GM18907 (cell line): ENCODE results near the gene DZIP3.
A peak's percentile ranks its signal among the peaks of the same experiment; 100 is the strongest.

ENCODE experiments used
- ATAC-seq: cut with Tn5 transposase; IDR thresholded peaks from one replicate; pipeline ENCODE4 v1.9.1; 2021; ENCODE audit warnings: mild to moderate bottlenecking, moderate library complexity; ENCODE audit not compliant: unreplicated experiment

DZIP3 gene, protein sequence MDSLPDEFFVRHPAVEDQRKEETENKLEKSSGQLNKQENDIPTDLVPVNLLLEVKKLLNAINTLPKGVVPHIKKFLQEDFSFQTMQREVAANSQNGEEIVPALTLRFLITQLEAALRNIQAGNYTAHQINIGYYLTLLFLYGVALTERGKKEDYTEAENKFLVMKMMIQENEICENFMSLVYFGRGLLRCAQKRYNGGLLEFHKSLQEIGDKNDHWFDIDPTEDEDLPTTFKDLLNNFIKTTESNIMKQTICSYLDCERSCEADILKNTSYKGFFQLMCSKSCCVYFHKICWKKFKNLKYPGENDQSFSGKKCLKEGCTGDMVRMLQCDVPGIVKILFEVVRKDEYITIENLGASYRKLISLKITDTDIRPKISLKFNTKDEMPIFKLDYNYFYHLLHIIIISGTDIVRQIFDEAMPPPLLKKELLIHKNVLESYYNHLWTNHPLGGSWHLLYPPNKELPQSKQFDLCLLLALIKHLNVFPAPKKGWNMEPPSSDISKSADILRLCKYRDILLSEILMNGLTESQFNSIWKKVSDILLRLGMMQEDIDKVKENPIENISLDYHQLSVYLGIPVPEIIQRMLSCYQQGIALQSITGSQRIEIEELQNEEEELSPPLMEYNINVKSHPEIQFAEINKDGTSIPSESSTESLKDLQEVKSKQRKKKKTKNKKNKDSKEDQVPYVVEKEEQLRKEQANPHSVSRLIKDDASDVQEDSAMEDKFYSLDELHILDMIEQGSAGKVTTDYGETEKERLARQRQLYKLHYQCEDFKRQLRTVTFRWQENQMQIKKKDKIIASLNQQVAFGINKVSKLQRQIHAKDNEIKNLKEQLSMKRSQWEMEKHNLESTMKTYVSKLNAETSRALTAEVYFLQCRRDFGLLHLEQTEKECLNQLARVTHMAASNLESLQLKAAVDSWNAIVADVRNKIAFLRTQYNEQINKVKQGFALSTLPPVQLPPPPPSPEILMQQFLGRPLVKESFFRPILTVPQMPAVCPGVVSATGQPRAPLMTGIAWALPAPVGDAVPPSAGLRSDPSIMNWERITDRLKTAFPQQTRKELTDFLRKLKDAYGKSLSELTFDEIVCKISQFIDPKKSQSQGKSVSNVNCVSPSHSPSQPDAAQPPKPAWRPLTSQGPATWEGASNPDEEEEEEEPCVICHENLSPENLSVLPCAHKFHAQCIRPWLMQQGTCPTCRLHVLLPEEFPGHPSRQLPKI

DNA sequence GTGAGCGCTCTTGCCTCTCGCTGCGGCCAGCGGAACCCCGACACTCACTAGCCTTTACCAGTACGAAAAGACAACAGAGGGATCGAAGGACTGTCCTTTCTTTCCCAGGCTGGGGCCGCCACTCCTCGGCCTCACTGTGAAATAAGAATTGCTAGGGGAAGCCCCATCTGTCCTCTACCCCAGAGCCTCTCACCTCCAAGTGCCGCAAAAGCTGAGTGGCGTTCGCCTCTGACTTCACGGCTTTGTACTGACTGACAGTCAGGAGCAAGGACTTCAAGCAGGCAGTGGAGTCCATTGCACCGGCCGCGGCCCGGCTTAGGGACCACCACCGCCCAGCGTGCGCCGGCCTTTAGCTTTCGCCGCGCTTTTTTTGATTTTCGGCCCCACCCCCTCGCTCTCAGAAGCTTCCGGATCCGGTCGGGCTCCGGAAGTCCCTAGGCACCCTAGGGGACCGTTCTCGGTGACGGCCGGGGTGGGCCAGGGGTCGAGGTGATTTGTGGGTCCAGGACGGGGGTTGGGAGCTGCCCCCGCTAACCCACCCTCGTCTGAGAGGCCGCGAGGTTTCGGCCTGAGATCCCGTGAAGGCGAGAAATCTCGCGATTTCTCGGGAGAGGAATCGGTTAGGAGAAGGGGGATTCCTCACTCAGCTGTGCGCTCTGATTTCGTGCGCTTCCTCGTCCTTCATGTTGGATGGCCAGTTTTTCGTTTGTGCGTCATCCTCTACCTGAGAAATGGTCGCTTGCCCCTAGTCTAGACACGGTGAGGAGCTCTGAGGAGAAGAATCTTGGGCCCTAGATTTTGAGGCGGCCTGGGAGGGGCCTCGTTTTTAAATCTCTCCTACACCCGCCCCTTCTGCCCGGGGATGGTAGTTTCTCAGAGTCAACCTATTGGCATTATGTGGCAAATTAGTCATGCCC lies at the start of gene DZIP3, which contains the start of gene CIP2A:
TSS of gene DZIP3 (plus strand) at position 642 of the 917 bp plus-strand sequence. CDS start 15,685 bp downstream, outside the sequence.
TSS of gene CIP2A (minus strand) at position 358 of the 917 bp plus-strand sequence. CDS start at position 295, 63 bp downstream.
- ATAC-seq = peak; percentile 97

- ATAC-seq = no peak
These were observed 43.3 kb upstream of the DZIP3 start for GRCh38 chr3:108546247-108546646.

- ATAC-seq = peak; percentile 59
These were observed 42.8 kb upstream of the DZIP3 start for GRCh38 chr3:108546692-108547091.

DNA sequence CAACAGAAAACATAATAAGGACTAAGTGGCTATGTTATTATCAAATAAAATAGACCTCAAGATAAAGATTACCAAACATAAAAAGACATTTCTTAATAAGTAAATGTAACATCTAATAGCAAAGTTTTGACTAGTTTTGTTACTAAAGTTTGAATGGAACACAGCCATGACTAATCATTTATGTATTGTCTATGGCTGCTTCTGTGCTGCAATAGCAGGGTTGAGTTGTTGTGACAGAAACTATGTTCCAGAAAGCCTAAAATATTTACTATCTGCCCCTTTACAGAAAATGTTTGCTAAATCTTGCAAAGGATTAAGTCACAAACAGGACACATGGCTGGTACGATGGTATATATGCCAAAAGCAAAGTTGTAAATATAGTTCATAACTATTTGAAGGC lies 41.2 kb upstream of the DZIP3 start:
- no peak for ATAC-seq

- ATAC-seq = no peak
These were observed 40.6 kb upstream of the DZIP3 start for GRCh38 chr3:108548886-108549285.

- peak; percentile 59 for ATAC-seq
These were observed 37.0 kb upstream of the DZIP3 start for GRCh38 chr3:108552267-108553159.

GRCh38 chr3:108554229-108554628 lies 35.3 kb upstream of the DZIP3 start:
- ATAC-seq = no peak

GRCh38 chr3:108554913-108555571 lies 34.5 kb upstream of the DZIP3 start:
- ATAC-seq = no peak

DNA sequence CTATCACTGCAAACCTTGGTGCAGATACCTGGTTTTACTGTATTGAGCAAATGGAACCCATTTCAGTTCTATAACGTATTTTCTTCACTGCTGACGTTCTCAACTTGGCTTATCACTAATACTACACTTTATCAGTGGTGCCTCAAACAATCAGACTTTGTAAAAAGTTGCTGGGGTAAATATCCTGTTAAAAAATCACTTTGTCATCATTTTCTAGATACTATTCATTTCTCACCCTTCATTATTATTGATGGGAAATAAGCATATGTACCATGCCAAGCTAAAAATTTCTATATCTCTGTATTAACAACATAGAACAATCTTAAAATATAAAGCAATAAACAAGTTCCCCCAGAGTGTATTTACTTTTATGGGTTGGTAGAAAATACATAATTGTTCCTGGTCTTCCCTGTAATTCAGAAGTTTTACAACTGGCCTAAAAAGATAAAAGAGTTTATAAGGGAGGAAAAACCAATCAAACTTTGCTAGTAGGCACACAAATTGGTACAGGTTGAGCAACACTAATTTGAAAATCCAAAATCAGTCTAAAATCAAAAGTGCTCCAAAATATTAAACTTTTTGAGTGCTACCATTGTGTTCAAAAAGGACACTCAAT lies 33.4 kb upstream of the DZIP3 start:
- no peak for ATAC-seq

GRCh38 chr3:108562565-108562964 lies 27.0 kb upstream of the DZIP3 start:
- ATAC-seq = no peak

DNA sequence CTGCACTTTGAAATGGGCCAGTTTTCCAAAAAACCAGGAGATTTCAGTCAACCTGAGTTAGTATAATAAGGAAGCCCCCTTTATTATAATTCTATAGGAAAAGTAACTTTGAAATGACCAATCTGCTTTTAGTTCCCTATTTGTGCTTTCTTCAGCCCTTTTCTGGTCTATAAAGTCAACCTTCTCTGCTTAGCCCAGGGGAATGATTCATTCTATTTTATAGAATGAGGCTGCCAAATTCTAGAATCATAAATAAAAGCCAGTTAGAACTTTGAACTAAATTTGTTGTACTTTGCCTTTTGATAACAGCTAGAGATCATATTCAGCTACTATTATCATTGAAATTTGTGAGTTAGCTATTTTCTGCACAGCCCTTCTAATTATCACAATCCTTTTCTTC lies 25.0 kb upstream of the DZIP3 start:
- ATAC-seq = no peak

DNA sequence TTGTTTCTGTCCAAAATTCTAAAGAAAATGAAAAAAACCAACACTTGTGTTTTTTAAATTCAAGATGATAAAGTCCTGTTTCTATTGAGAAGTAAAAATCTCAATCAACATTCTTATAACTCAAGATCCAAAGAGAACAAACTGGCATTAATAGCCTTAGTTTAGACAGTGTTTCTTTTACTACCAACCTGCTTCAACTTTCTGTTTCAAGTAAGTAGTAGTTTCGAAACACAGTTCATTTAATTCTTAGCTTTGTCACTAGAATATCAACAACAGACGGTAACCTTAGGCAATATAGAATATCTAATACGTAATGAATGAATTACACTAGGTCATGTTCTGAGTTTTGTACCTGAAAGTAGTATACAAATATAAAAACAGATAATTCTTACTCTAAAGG lies 24.0 kb upstream of the DZIP3 start:
- no peak for ATAC-seq

- no peak for ATAC-seq
These were observed 22.9 kb upstream of the DZIP3 start for GRCh38 chr3:108566599-108566998.

DNA sequence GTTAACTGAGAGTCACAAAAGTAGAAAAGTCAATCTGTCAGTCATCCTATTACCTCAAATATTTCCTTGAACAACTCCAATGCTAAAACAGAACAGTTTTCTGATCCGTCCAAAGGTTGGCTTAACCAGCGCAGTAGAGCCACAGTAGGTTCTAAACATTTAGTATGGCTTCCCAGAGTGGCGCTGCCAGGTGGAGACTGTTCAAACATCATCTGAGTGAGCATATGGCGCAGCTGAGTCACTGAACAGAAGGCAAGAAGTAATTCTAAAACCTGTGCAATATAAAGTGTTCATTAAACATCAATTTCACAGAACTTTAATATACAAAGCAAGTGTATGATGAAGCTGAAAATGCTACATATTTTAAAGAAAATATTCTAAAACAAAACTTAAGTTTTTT lies 20.2 kb upstream of the DZIP3 start:
- no peak for ATAC-seq

- ATAC-seq = no peak
These were observed 11.5 kb upstream of the DZIP3 start for GRCh38 chr3:108578064-108578463.

DNA sequence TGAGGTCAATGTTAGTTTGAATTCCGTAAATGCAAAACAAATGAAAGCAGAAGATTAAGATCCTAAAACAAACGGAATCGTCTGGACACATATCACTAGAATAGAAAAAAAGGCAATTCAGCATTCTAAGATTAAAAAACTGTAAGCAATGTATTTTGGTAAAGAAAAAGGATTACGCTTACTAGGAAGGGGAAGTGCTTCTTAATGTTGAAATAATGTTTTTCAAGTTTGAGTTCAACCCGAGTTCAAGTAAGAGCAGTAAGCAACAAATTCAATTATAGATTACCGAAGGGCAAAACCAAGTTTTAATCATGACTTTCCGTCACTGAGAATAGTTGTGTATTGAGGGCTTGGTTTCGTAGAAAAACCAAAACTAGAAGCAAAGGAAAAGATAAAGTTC lies 921 bp upstream of the DZIP3 start:
- no peak for ATAC-seq

DNA sequence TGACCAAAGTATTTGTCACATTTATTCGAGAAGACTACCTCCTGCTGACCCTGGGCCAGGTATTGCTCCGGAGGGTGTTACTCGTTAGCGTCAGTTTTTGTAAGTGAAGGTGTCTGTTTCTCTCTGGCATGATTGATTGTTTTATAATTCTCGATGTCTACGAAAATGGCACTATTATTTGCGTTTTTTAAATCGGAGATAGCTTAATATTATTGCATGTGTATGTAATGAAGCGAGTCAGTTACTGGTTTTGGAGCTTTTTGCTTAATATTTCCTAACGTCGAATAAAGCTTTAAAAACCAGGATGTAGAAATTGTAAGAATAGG lies 439 bp downstream of the DZIP3 start:
- ATAC-seq = no peak

DNA sequence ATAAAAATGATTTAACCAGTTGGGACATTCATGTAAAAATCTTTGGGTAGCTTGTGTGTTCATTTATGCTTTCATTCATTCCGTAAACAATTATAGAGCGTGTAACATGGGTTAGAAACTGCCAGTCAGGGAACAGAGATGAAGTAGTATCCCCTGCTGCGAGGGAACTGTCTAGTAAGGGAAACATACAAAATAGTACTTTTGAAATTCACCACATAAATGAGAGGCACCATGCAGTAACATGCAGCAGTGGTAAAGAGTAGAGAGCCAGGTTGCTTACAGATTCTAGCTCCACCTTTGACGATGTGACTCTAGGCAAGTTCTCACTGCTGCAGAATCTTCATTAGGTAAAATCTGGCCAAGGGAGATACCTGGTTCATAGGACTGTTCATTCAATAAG lies 938 bp downstream of the DZIP3 start:
- no peak for ATAC-seq
